H1 (cell line): Measurements from ENCODE around the gene TMEM114. TPM values are rescaled to one million over a fixed set of nuclear protein-coding genes. Genes with fewer than 3 reads are reported as not detected.

ENCODE experiments used
- CTCF ChIA-PET: fragments of 300-600 bp; sonication (Branson Sonifier 250); formaldehyde crosslinking; loops from one replicate; lab custom pipeline; 2021; ENCODE audit not compliant: partially characterized antibody; lab: Charles Lee
- POLR2A ChIA-PET: fragments of 300-600 bp; sonication (Branson Sonifier 250); formaldehyde crosslinking; loops from one replicate; lab custom pipeline; 2021; ENCODE audit warnings: inconsistent platforms; ENCODE audit not compliant: partially characterized antibody; lab: Charles Lee
- DNase-seq, 2 experiments: peaks; one replicate each; pipeline versions ENCODE4 v3.0.0 to v3.0.0-alpha.2; 2010 to 2022; ENCODE audit warnings: low spot score in 2 of 2, low read depth in 1 of 2, mixed read lengths in 1 of 2
- FAIRE-seq: peaks from 2 replicates; lab custom pipeline; 2011; peaks lifted over from hg19 to GRCh38; lab: Jason Lieb, UNC
- H2AFZ ChIP-seq: 2 replicates; pipeline ENCODE4 v1.8.1; 2012; ENCODE audit warnings: low read length, inconsistent platforms
- H2AK5ac ChIP-seq: 2 replicates; pipeline ENCODE4 v1.6.1; 2013; ENCODE audit warnings: low read depth, low read length
- H2BK120ac ChIP-seq: replicated peaks from 2 replicates; pipeline ENCODE3; 2013; ENCODE audit warnings: low read depth, low read length, inconsistent platforms
- H2BK12ac ChIP-seq: 2 replicates; pipeline ENCODE4 v1.6.1; 2013; ENCODE audit warnings: low read depth, low read length
- H2BK15ac ChIP-seq: 2 replicates; pipeline ENCODE4 v1.6.1; 2013; ENCODE audit warnings: low read length
- H2BK20ac ChIP-seq: 2 replicates; pipeline ENCODE4 v1.6.1; 2013; ENCODE audit warnings: low read length
- H2BK5ac ChIP-seq: 2 replicates; pipeline ENCODE4 v1.6.1; 2013; ENCODE audit warnings: low read depth, low read length
- H3K14ac ChIP-seq: 2 replicates; pipeline ENCODE4 v1.6.1; 2013; ENCODE audit warnings: inconsistent platforms; ENCODE audit not compliant: insufficient read length
- H3K18ac ChIP-seq: 2 replicates; pipeline ENCODE4 v1.6.1; 2013; ENCODE audit warnings: low read length; ENCODE audit errors: extremely low read depth
- H3K23ac ChIP-seq: 2 replicates; pipeline ENCODE4 v1.6.1; 2013; ENCODE audit warnings: inconsistent platforms; ENCODE audit not compliant: insufficient read length
- H3K23me2 ChIP-seq: 2 replicates; pipeline ENCODE4 v1.6.1; 2013; ENCODE audit warnings: low read depth, low read length
- H3K27ac ChIP-seq: 2 replicates; pipeline ENCODE4 v1.6.1; 2011; ENCODE audit warnings: low read depth, low read length, inconsistent platforms
- H3K27me3 ChIP-seq, 4 experiments: replicated peaks in 1 of 4; 1 replicate in 1 of 4; 2 replicates in 3 of 4; pipeline versions ENCODE4 v1.6.1 to v1.8.1; 2011 to 2013; ENCODE audit warnings: low read length in 3 of 4, mild to moderate bottlenecking in 3 of 4, inconsistent platforms in 2 of 4, mixed read lengths in 2 of 4, moderate library complexity in 1 of 4; ENCODE audit not compliant: control insufficient read depth in 3 of 4, insufficient read depth in 3 of 4; ENCODE audit errors: extremely low read depth in 1 of 4
- H3K36me3 ChIP-seq, 4 experiments: 2 replicates each; pipeline versions ENCODE4 v1.6.1 to v1.8.1; 2011 to 2013; ENCODE audit warnings: mild to moderate bottlenecking in 4 of 4, low read length in 3 of 4, moderate library complexity in 2 of 4, control low read depth in 1 of 4, inconsistent platforms in 1 of 4; ENCODE audit not compliant: insufficient read depth in 4 of 4, control insufficient read depth in 2 of 4
- H3K4ac ChIP-seq: replicated peaks from 2 replicates; pipeline ENCODE3; 2013; ENCODE audit warnings: low read length, low read depth, mixed read lengths, inconsistent platforms; ENCODE audit not compliant: insufficient read length
- H3K4me1 ChIP-seq, 4 experiments: replicated peaks in 1 of 4; 1 replicate in 1 of 4; 2 replicates in 3 of 4; pipeline versions ENCODE4 v1.6.1 to v1.8.1; 2011 to 2013; ENCODE audit warnings: low read length in 3 of 4, inconsistent platforms in 2 of 4, mixed read lengths in 1 of 4; ENCODE audit not compliant: insufficient read depth in 4 of 4, control insufficient read depth in 3 of 4
- H3K4me2 ChIP-seq, 2 experiments: 2 replicates each; pipeline versions ENCODE4 v1.6.1 to v1.8.1; 2011 to 2013; ENCODE audit warnings: low read depth in 2 of 2, low read length in 2 of 2, control low read depth in 1 of 2, inconsistent platforms in 1 of 2, mild to moderate bottlenecking in 1 of 2; ENCODE audit not compliant: insufficient read depth in 1 of 2
- H3K4me3 ChIP-seq, 4 experiments: fragments of 200-600, 300-600 bp in 1 of 4; sonication (generic), shearing (Covaris generic), sonication (Bioruptor Twin) in 1 of 4; 2 replicates each; pipeline versions ENCODE4 v1.5.1 to v1.8.1; 2011 to 2016; ENCODE audit warnings: low read length in 4 of 4, low read depth in 3 of 4, control low read depth in 2 of 4, inconsistent platforms in 2 of 4, mild to moderate bottlenecking in 2 of 4, mixed read lengths in 1 of 4, moderate library complexity in 1 of 4; ENCODE audit not compliant: insufficient read depth in 2 of 4; ENCODE audit errors: extremely low read depth in 1 of 4
- H3K56ac ChIP-seq: replicated peaks from 2 replicates; pipeline ENCODE3; 2013; ENCODE audit warnings: low read depth, mild to moderate bottlenecking, mixed read lengths, low read length, inconsistent platforms; ENCODE audit not compliant: insufficient read length
- H3K79me1 ChIP-seq: 2 replicates; pipeline ENCODE4 v1.6.1; 2013; ENCODE audit warnings: low read depth, low read length, control low read depth
- H3K79me2 ChIP-seq, 2 experiments: 2 replicates each; pipeline versions ENCODE4 v1.6.1 to v1.8.1; 2012 to 2013; ENCODE audit warnings: low read length in 2 of 2, mild to moderate bottlenecking in 2 of 2, inconsistent platforms in 1 of 2; ENCODE audit not compliant: insufficient read depth in 2 of 2, control insufficient read depth in 1 of 2
- H3K9ac ChIP-seq, 4 experiments: replicated peaks in 1 of 4; 1 replicate in 1 of 4; 2 replicates in 3 of 4; pipeline versions ENCODE4 v1.6.1 to v1.8.1; 2011 to 2013; ENCODE audit warnings: low read depth in 3 of 4, low read length in 3 of 4, control low read depth in 2 of 4, mild to moderate bottlenecking in 2 of 4, moderate library complexity in 2 of 4, inconsistent platforms in 1 of 4; ENCODE audit errors: extremely low read depth in 1 of 4
- H3K9me3 ChIP-seq, 2 experiments: 2 replicates each; pipeline versions ENCODE4 v1.6.1 to v1.8.1; 2012 to 2013; ENCODE audit warnings: mild to moderate bottlenecking in 2 of 2, moderate library complexity in 2 of 2, control low read depth in 1 of 2, inconsistent platforms in 1 of 2, low read depth in 1 of 2, low read length in 1 of 2, mixed read lengths in 1 of 2; ENCODE audit not compliant: insufficient read depth in 2 of 2
- H4K20me1 ChIP-seq, 2 experiments: replicated peaks in 1 of 2; 2 replicates each; pipeline versions ENCODE3 to v1.8.1; 2011 to 2013; ENCODE audit warnings: inconsistent platforms in 2 of 2, low read length in 2 of 2, mild to moderate bottlenecking in 1 of 2; ENCODE audit not compliant: insufficient read depth in 2 of 2, control insufficient read depth in 1 of 2
- H4K5ac ChIP-seq: 2 replicates; pipeline ENCODE4 v1.6.1; 2013; ENCODE audit warnings: low read length, low read depth, mixed read lengths, inconsistent platforms; ENCODE audit not compliant: insufficient read length
- H4K8ac ChIP-seq: 2 replicates; pipeline ENCODE4 v1.8.0; 2013; ENCODE audit warnings: mild to moderate bottlenecking, moderate library complexity, low read length, inconsistent platforms; ENCODE audit not compliant: insufficient read depth; ENCODE audit errors: extremely low read depth
- H4K91ac ChIP-seq: replicated peaks from 2 replicates; pipeline ENCODE3; 2013; ENCODE audit warnings: low read length, mixed read lengths, inconsistent platforms; ENCODE audit not compliant: insufficient read length
- BRCA1 ChIP-seq: IDR thresholded peaks from 2 replicates; pipeline ENCODE4 v1.6.1; 2012; ENCODE audit warnings: low read depth, low read length, improper control_type of control experiment
- HDAC6 ChIP-seq: IDR thresholded peaks from one replicate; pipeline ENCODE4 v1.7.1; 2012; ENCODE audit warnings: low read depth, mild to moderate bottlenecking, inconsistent platforms, low read length, moderate library complexity
- KDM1A ChIP-seq: fragments of 200-600, 300-600 bp; sonication (generic); IDR thresholded peaks from 2 replicates; pipeline ENCODE4 v1.7.1; 2016; ENCODE audit warnings: mild to moderate bottlenecking, low read length, borderline replicate concordance
- NRF1 ChIP-seq: IDR thresholded peaks from 2 replicates; pipeline ENCODE4 v1.6.1; 2011; ENCODE audit warnings: mild to moderate bottlenecking, low read depth, low read length, improper control_type of control experiment
- RXRA ChIP-seq: IDR thresholded peaks from 2 replicates; pipeline ENCODE4 v1.6.1; 2011; ENCODE audit warnings: low read depth, mild to moderate bottlenecking, low read length, moderate library complexity; ENCODE audit not compliant: insufficient read depth
- WGBS, 2 experiments: shearing (Covaris generic) in 1 of 2; methylation state at CpG; one replicate each; pipeline versions ENCODE4 v1.1.6 to v1.1.7; 2013 to 2015; ENCODE audit warnings: low lambda C conversion rate in 2 of 2, mixed read lengths in 2 of 2, inconsistent platforms in 1 of 2, low coverage in 1 of 2, missing lambda C conversion rate in 1 of 2; ENCODE audit not compliant: insufficient replicate concordance in 2 of 2, insufficient coverage in 1 of 2, insufficient read length in 1 of 2; ENCODE audit errors: extremely low coverage in 1 of 2, missing lambda C conversion rate in 1 of 2; 5-methylcytosine and 5-hydroxymethylcytosine counted together
- polyA plus RNA-seq, 7 experiments: library from polyadenylated mRNA; depleted of rRNA in 3 of 7; stranded (reverse) in 5 of 7; unstranded in 2 of 7; fragments of >200 nt in 5 of 7; fragments of 200-250 nt in 2 of 7; gene quantifications; 1 replicate in 5 of 7; 2 replicates in 1 of 7; 4 replicates in 1 of 7; pipeline versions ENCODE4 v1.2.1 to v1.2.3, GENCODE V29; 2011 to 2013; ENCODE audit warnings: missing spikeins in 2 of 7, mixed read lengths in 2 of 7
- total RNA-seq: library from RNA; stranded (reverse); fragmentation: NEBNext Ultra II Directional; extraction: Animal tissue kit (Norgen Biotek cat#: 25700); gene quantifications from 2 replicates; pipeline ENCODE4 v1.2.1, GENCODE V29; 2021

Gene TMEM114
- total and polyA plus RNA-seq, 2 of the 8 experiments (the other 6 are each of a cell fraction or from before 2014, with no cell fraction given), result 1.6 to 2.9 TPM

GRCh38 chr16:8596581-8596980 lies 6.3 kb upstream of the TMEM114 start:
- Histone ChIP-seq H3K4me3 (no peak overlapping the region), H3K79me1 (no peaks in the 10 kb centered on the region), H2BK20ac (no peak overlapping the region), H2AK5ac (no peak overlapping the region; the same call in 1 of the 2 replicates), H2BK5ac (no peak overlapping the region), H2BK12ac (no peak overlapping the region), H3K4ac (no peak overlapping the region), H2BK120ac (no peak overlapping the region), H3K27me3 (peaks cover 0 to 5% (median 0%) of the 10 kb centered on the region in 4 experiments; a peak in 1 of 7 replicates), H4K5ac (no peak overlapping the region), H3K36me3 (no peaks in the 10 kb centered on the region), H3K79me2 (no peaks in the 10 kb centered on the region), H4K8ac (no peak overlapping the region), H3K9ac (no peak overlapping the region), H3K18ac (no peak overlapping the region), H4K20me1 (peaks cover 0 to under 1% of the 10 kb centered on the region in 2 experiments), H3K9me3 (peaks cover 4 to 5% of the 10 kb centered on the region in 2 experiments; a peak in 2 of 4 replicates), H3K23ac (no peak overlapping the region), H3K4me1 (no peaks in the 10 kb centered on the region), H3K23me2 (peaks cover under 1% of the 10 kb centered on the region; the same call in 1 of the 2 replicates), H2BK15ac (no peak overlapping the region), H3K27ac (no peak overlapping the region), H4K91ac (no peak overlapping the region), H3K4me2 (no peak overlapping the region), H3K56ac (no peak overlapping the region), H3K14ac (no peak overlapping the region), H2AFZ (no peak overlapping the region)
- FAIRE-seq (no peak), DNase-seq (no peak)
- ChIA-PET POLR2A (no interaction called here), CTCF (interaction anchor here (0.6 to 18.3 kb wide), 4 partner anchors 18 to 107 kb away, joined by 3 to 117 read pairs (median 5); no protein-coding TSS in a partner anchor)
- WGBS, 2 experiments, result 94% methylated on average over 1 of the region's 1 CpG; no CpG with 5 or more reads in 1 of the 2 experiments
- TF ChIP-seq HDAC6 (no peak), RXRA (no peak), NRF1 (no peak), KDM1A (no peak), BRCA1 (no peak)
